SK-N-SH (cell line): ENCODE measurements around the gene FYB1. TPM values are rescaled to one million over a fixed set of nuclear protein-coding genes. Genes with fewer than 3 reads are reported as not detected.

Source experiments
- CTCF ChIA-PET: fragments of 300-600, 350-600 bp; formaldehyde crosslinking; extraction: SDS; loops from one replicate; lab custom pipeline; 2021; lab: Yijun Ruan, JAX
- POLR2A ChIA-PET: fragments of 350-600 bp; sonication (Branson Sonifier 250); formaldehyde crosslinking; extraction: SDS; loops from one replicate; lab custom pipeline; 2020; ENCODE audit warnings: antibody characterized with exemption, inconsistent platforms; lab: Yijun Ruan, JAX
- DNase-seq: peaks from one replicate; pipeline ENCODE4 v3.0.0; 2012
- H2AFZ ChIP-seq: fragments of 200-600 bp; sonication (generic); 2 replicates; pipeline ENCODE4 v1.8.1; 2016; ENCODE audit warnings: antibody characterized with exemption, mild to moderate bottlenecking, low read depth
- H3F3A ChIP-seq: fragments of 200-600 bp; sonication (generic); replicated peaks from 2 replicates; pipeline ENCODE3; 2016; ENCODE audit warnings: antibody characterized with exemption, mild to moderate bottlenecking; ENCODE audit not compliant: insufficient read depth
- H3K27ac ChIP-seq, 2 experiments: fragments of 200-500 bp in 1 of 2; fragments of 200-600 bp in 1 of 2; sonication (Bioruptor generic) in 1 of 2; sonication (generic), shearing (Covaris generic) in 1 of 2; 2 replicates each; pipeline versions ENCODE4 v1.5.1 to v1.6.1; 2014 to 2016; ENCODE audit warnings: low read depth in 2 of 2, inconsistent platforms in 1 of 2, low read length in 1 of 2, mild to moderate bottlenecking in 1 of 2, mixed read lengths in 1 of 2
- H3K27me3 ChIP-seq: fragments of 200-600 bp; sonication (generic), shearing (Covaris generic); 2 replicates; pipeline ENCODE4 v1.6.1; 2016; ENCODE audit warnings: mixed run types; ENCODE audit not compliant: insufficient read depth
- H3K36me3 ChIP-seq, 2 experiments: fragments of 200-500 bp in 1 of 2; fragments of 200-600 bp in 1 of 2; sonication (Bioruptor generic) in 1 of 2; sonication (generic) in 1 of 2; replicated peaks in 1 of 2; 2 replicates each; pipeline versions ENCODE3 to v1.5.1; 2014 to 2016; ENCODE audit warnings: low read length in 1 of 2, mild to moderate bottlenecking in 1 of 2; ENCODE audit not compliant: insufficient read depth in 2 of 2, control insufficient read depth in 1 of 2
- H3K4me1 ChIP-seq, 2 experiments: fragments of 200-500 bp in 1 of 2; fragments of 200-600 bp in 1 of 2; sonication (Bioruptor generic) in 1 of 2; sonication (generic), shearing (Covaris generic) in 1 of 2; 2 replicates each; pipeline versions ENCODE4 v1.5.1 to v1.6.1; 2014 to 2016; ENCODE audit warnings: low read depth in 1 of 2, low read length in 1 of 2, mixed run types in 1 of 2; ENCODE audit not compliant: insufficient read depth in 2 of 2, control insufficient read depth in 1 of 2
- H3K4me2 ChIP-seq: fragments of 200-600 bp; sonication (generic), shearing (Covaris generic); 2 replicates; pipeline ENCODE4 v1.6.1; 2017; ENCODE audit warnings: mixed run types
- H3K4me3 ChIP-seq, 2 experiments: fragments of 200-500 bp in 1 of 2; fragments of 200-600 bp in 1 of 2; sonication (Bioruptor generic) in 1 of 2; sonication (generic), shearing (Covaris generic) in 1 of 2; 2 replicates each; pipeline versions ENCODE4 v1.5.1 to v1.8.1; 2014 to 2016; ENCODE audit warnings: low read depth in 2 of 2, inconsistent platforms in 1 of 2, low read length in 1 of 2, mild to moderate bottlenecking in 1 of 2, mixed read lengths in 1 of 2, moderate library complexity in 1 of 2
- H3K79me2 ChIP-seq: fragments of 200-600 bp; sonication (generic); 2 replicates; pipeline ENCODE4 v1.8.1; 2017; ENCODE audit warnings: mild to moderate bottlenecking; ENCODE audit not compliant: insufficient read depth
- H3K9ac ChIP-seq: fragments of 200-600 bp; sonication (generic); 2 replicates; pipeline ENCODE4 v1.6.1; 2017; ENCODE audit warnings: mixed run types
- H3K9me2 ChIP-seq: fragments of 200-600 bp; sonication (generic); 2 replicates; pipeline ENCODE4 v1.6.1; 2017; ENCODE audit warnings: mixed run types
- H3K9me3 ChIP-seq: fragments of 200-600 bp; sonication (generic); 2 replicates; pipeline ENCODE4 v1.6.1; 2017; ENCODE audit warnings: mixed run types, mild to moderate bottlenecking, moderate library complexity
- H4K20me1 ChIP-seq: fragments of 200-600 bp; sonication (generic); 2 replicates; pipeline ENCODE4 v1.6.1; 2017; ENCODE audit warnings: mild to moderate bottlenecking, mixed run types; ENCODE audit not compliant: insufficient read depth
- CHD2 ChIP-seq: fragments of 150-350 bp; IDR thresholded peaks from 2 replicates; pipeline ENCODE4 v1.6.1; 2018; ENCODE audit warnings: low read length; ENCODE audit not compliant: partially characterized antibody
- CTCF ChIP-seq: fragments of 200-600 bp; sonication (generic); IDR thresholded peaks from 2 replicates; pipeline ENCODE4 v1.6.1; 2017; ENCODE audit warnings: antibody characterized with exemption, mild to moderate bottlenecking, moderate library complexity
- ELF1 ChIP-seq: IDR thresholded peaks from 2 replicates; pipeline ENCODE4 v1.4.0; 2012
- FOXJ3 ChIP-seq: sonication (generic); formaldehyde crosslinking; IDR thresholded peaks from 2 replicates; pipeline ENCODE4 v1.5.1; 2020; ENCODE audit warnings: mild to moderate bottlenecking, missing genetic modification reagents
- IRF3 ChIP-seq: fragments of 150-350 bp; IDR thresholded peaks from 2 replicates; pipeline ENCODE4 v1.6.1; 2016; ENCODE audit warnings: mild to moderate bottlenecking, low read depth, low read length
- MEF2A ChIP-seq: IDR thresholded peaks from 2 replicates; pipeline ENCODE4 v1.4.0; 2012; ENCODE audit warnings: low read depth, borderline replicate concordance
- MXI1 ChIP-seq: IDR thresholded peaks from 2 replicates; pipeline ENCODE4 v1.6.1; 2012; ENCODE audit warnings: mild to moderate bottlenecking, low read depth, low read length, improper control_type of control experiment
- RAD21 ChIP-seq: IDR thresholded peaks from 2 replicates; pipeline ENCODE4 v1.6.1; 2012; ENCODE audit warnings: mild to moderate bottlenecking, low read length
- RFX5 ChIP-seq: IDR thresholded peaks from 2 replicates; pipeline ENCODE4 v1.6.1; 2012; ENCODE audit warnings: mild to moderate bottlenecking, improper control_type of control experiment, low read length
- SMC3 ChIP-seq: IDR thresholded peaks from 2 replicates; pipeline ENCODE4 v1.6.1; 2012; ENCODE audit warnings: low read depth, low read length, improper control_type of control experiment
- polyA plus RNA-seq, 3 experiments: library from polyadenylated mRNA; depleted of rRNA; stranded (reverse); fragments of >200 nt; gene quantifications; 2 replicates each; pipeline ENCODE4 v1.2.3, GENCODE V29; 2012

FYB1 gene
- polyA plus RNA-seq, 1 of the 3 experiments (the other 2 are of a cell fraction), result not detected

- POLR2A ChIA-PET, result no interaction called here
Measured at GRCh38 chr5:39254671-39255070, 35.3 kb upstream of the FYB1 start.

GRCh38 chr5:39253196-39253595 lies 33.8 kb upstream of the FYB1 start:
- no peaks in the 10 kb centered on the region for H3K79me2 ChIP-seq
- DNase-seq, result no peak
- TF ChIP-seq CTCF (no peak), CHD2 (no peak), ELF1 (no peak)
- ChIA-PET POLR2A (no interaction called here), CTCF (no interaction called here)
- no peaks in the 10 kb centered on the region for H3K4me1 ChIP-seq
- H3K27ac ChIP-seq, result no peak overlapping the region
- no peaks in the 10 kb centered on the region for H4K20me1 ChIP-seq
- no peak overlapping the region for H2AFZ ChIP-seq
- no peaks in the 10 kb centered on the region for H3F3A ChIP-seq
- no peak overlapping the region for H3K4me2 ChIP-seq
- H3K9me3 ChIP-seq, result no peaks in the 10 kb centered on the region
- peaks cover 19% of the 10 kb centered on the region; the same call in 1 of the 2 replicates for H3K27me3 ChIP-seq
- H3K4me3 ChIP-seq, result no peak overlapping the region
- no peaks in the 10 kb centered on the region for H3K9me2 ChIP-seq
- H3K36me3 ChIP-seq, result no peaks in the 10 kb centered on the region
- H3K9ac ChIP-seq, result no peak overlapping the region

More at GRCh38 chr5:39254671-39255070, 35.3 kb upstream of the FYB1 start:
- Histone ChIP-seq H3K9ac (no peak overlapping the region), H4K20me1 (no peaks in the 10 kb centered on the region), H3K27me3 (peaks cover 19% of the 10 kb centered on the region; the same call in 1 of the 2 replicates), H3K9me2 (no peaks in the 10 kb centered on the region)
- CTCF ChIA-PET, result interaction anchor here (1.2 kb wide), 1 partner anchor 37 kb away, joined by 4 read pairs; no protein-coding TSS in a partner anchor
- TF ChIP-seq FOXJ3 (CRISPR knock-in tag) (no peak), MXI1 (no peak), RFX5 (no peak), SMC3 (no peak), MEF2A (no peak), CHD2 (no peak), RAD21 (no peak), IRF3 (no peak)
- TF ChIP-seq, all 33 proteins: peak for 0
- Histone ChIP-seq H3K27ac (no peak overlapping the region), H3K4me2 (no peak overlapping the region), H3F3A (no peaks in the 10 kb centered on the region), H3K4me3 (no peak overlapping the region), H3K9me3 (no peaks in the 10 kb centered on the region), H3K79me2 (no peaks in the 10 kb centered on the region), H3K4me1 (no peaks in the 10 kb centered on the region), H2AFZ (no peak overlapping the region), H3K36me3 (no peaks in the 10 kb centered on the region)
- DNase-seq, result no peak
